GM12878 (cell line): ENCODE results near the gene TK2. TPM values are rescaled to one million over a fixed set of nuclear protein-coding genes. Genes with fewer than 3 reads are reported as not detected.

Experiments used
- polyA plus RNA-seq, 11 experiments: library from polyadenylated mRNA; depleted of rRNA in 4 of 11; unstranded in 6 of 11; stranded (reverse) in 5 of 11; fragments of >200 nt; fragmentation: Nextera tagmentation in 4 of 11; fragmentation: Illumina TruSeq in 1 of 11; extraction: Ambion mirVana in 4 of 11; extraction: Trizol in 1 of 11; gene quantifications; 1 replicate in 1 of 11; 2 replicates in 10 of 11; pipeline versions ENCODE4 v1.2.1 to v1.2.3, GENCODE V29; 2011 to 2016; ENCODE audit warnings: inconsistent platforms in 2 of 11, missing spikeins in 2 of 11, low read depth in 1 of 11
- small RNA-seq: library from RNA; depleted of rRNA; stranded (forward); fragments of <200 nt; gene quantifications from one replicate; pipeline ENCODE3, GENCODE V24; 2014
- total RNA-seq, 4 experiments: library from RNA; depleted of rRNA in 3 of 4; stranded (reverse); fragments of >200 nt in 3 of 4; fragmentation: Illumina TruSeq in 1 of 4; extraction: Trizol in 1 of 4; gene quantifications; 2 replicates each; pipeline versions ENCODE4 v1.2.1 to v1.2.3, GENCODE V29; 2013 to 2021

The TK2 gene
- total and polyA plus RNA-seq, 10 of the 15 experiments (the other 5 are each of a cell fraction or from before 2014, with no cell fraction given) = 1.3 to 12.4 (median 3.0) TPM

Small RNAs within 50 kb of the gene (small RNA-seq; reads per million reads assigned to genes)
- not detected for gene CKLF-CMTM1

Other genes with a start within 250 kb of the TK2 start
Only the 7 nearest of the 8 such genes appear.
- not detected in 2 replicates for gene CDH5, start 183.4 kb downstream of the TK2 start, total RNA-seq (2014; rRNA removed)
- gene CDH5, start 183.4 kb downstream of the TK2 start, total RNA-seq (2014; rRNA removed; fragmentation: Illumina TruSeq; extraction: Trizol) = not detected in 2 replicates
- gene CDH5, start 183.4 kb downstream of the TK2 start, total RNA-seq (2021) = not detected in 2 replicates
- not detected in 2 replicates for gene CDH5, start 183.4 kb downstream of the TK2 start, polyA plus RNA-seq (2011; rRNA removed)
- gene CDH5, start 183.4 kb downstream of the TK2 start, polyA plus RNA-seq (2014; fragmentation: Illumina TruSeq; extraction: Trizol) = not detected in 2 replicates
- not detected for gene CDH5, start 183.4 kb downstream of the TK2 start, polyA plus RNA-seq (2014; fragmentation: Nextera tagmentation; extraction: Ambion mirVana)
- not detected in 2 replicates for gene CDH5, start 183.4 kb downstream of the TK2 start, polyA plus RNA-seq (2014; rRNA removed)
- not detected for gene CDH5, start 183.4 kb downstream of the TK2 start, polyA plus RNA-seq (2016; fragmentation: Nextera tagmentation; extraction: Ambion mirVana)
- not detected in 2 replicates for gene BEAN1, start 122.8 kb downstream of the TK2 start, total RNA-seq (2014; rRNA removed)
- not detected in 2 replicates for gene BEAN1, start 122.8 kb downstream of the TK2 start, total RNA-seq (2014; rRNA removed; fragmentation: Illumina TruSeq; extraction: Trizol)
- not detected in 2 replicates for gene BEAN1, start 122.8 kb downstream of the TK2 start, total RNA-seq (2021)
- not detected in 2 replicates for gene BEAN1, start 122.8 kb downstream of the TK2 start, polyA plus RNA-seq (2011; rRNA removed)
- gene BEAN1, start 122.8 kb downstream of the TK2 start, polyA plus RNA-seq (2014; fragmentation: Illumina TruSeq; extraction: Trizol) = not detected in 2 replicates
- not detected for gene BEAN1, start 122.8 kb downstream of the TK2 start, polyA plus RNA-seq (2014; fragmentation: Nextera tagmentation; extraction: Ambion mirVana)
- gene BEAN1, start 122.8 kb downstream of the TK2 start, polyA plus RNA-seq (2014; rRNA removed) = not detected in 2 replicates
- gene BEAN1, start 122.8 kb downstream of the TK2 start, polyA plus RNA-seq (2016; fragmentation: Nextera tagmentation; extraction: Ambion mirVana) = not detected
- gene CKLF, start 2.5 kb upstream of the TK2 start, total RNA-seq (2014; rRNA removed) = 56.8 and 61.6 TPM in 2 replicates
- gene CKLF, start 2.5 kb upstream of the TK2 start, total RNA-seq (2014; rRNA removed; fragmentation: Illumina TruSeq; extraction: Trizol) = 46.7 and 47.1 TPM in 2 replicates
- 40.1 and 40.8 TPM in 2 replicates for gene CKLF, start 2.5 kb upstream of the TK2 start, total RNA-seq (2021)
- gene CKLF, start 2.5 kb upstream of the TK2 start, polyA plus RNA-seq (2011; rRNA removed) = 117 and 152 TPM in 2 replicates
- 24.0 and 60.0 TPM in 2 replicates for gene CKLF, start 2.5 kb upstream of the TK2 start, polyA plus RNA-seq (2014; fragmentation: Illumina TruSeq; extraction: Trizol)
- 100 to 1,000 TPM; 181 to 193 TPM for gene CKLF, start 2.5 kb upstream of the TK2 start, polyA plus RNA-seq (2014; fragmentation: Nextera tagmentation; extraction: Ambion mirVana)
- 75.6 and 80.0 TPM in 2 replicates for gene CKLF, start 2.5 kb upstream of the TK2 start, polyA plus RNA-seq (2014; rRNA removed)
- 100 to 1,000 TPM; 142 to 143 TPM for gene CKLF, start 2.5 kb upstream of the TK2 start, polyA plus RNA-seq (2016; fragmentation: Nextera tagmentation; extraction: Ambion mirVana)
- 0.60 and 1.8 TPM in 2 replicates for gene CMTM1, start 16.3 kb upstream of the TK2 start, total RNA-seq (2014; rRNA removed)
- gene CMTM1, start 16.3 kb upstream of the TK2 start, total RNA-seq (2014; rRNA removed; fragmentation: Illumina TruSeq; extraction: Trizol) = 0.67 and 0.69 TPM in 2 replicates
- gene CMTM1, start 16.3 kb upstream of the TK2 start, total RNA-seq (2021) = 3.0 TPM in 2 replicates
- gene CMTM1, start 16.3 kb upstream of the TK2 start, polyA plus RNA-seq (2011; rRNA removed) = 0.65 and 1.2 TPM in 2 replicates
- gene CMTM1, start 16.3 kb upstream of the TK2 start, polyA plus RNA-seq (2014; fragmentation: Illumina TruSeq; extraction: Trizol) = 0.09 TPM in 1 of 2 replicates, not detected in the other
- gene CMTM1, start 16.3 kb upstream of the TK2 start, polyA plus RNA-seq (2014; fragmentation: Nextera tagmentation; extraction: Ambion mirVana) = not detected
- gene CMTM1, start 16.3 kb upstream of the TK2 start, polyA plus RNA-seq (2014; rRNA removed) = 1.00 and 1.3 TPM in 2 replicates
- gene CMTM1, start 16.3 kb upstream of the TK2 start, polyA plus RNA-seq (2016; fragmentation: Nextera tagmentation; extraction: Ambion mirVana) = 1 to 10 TPM; 1.6 to 1.7 TPM
- 0.34 TPM in 1 of 2 replicates, not detected in the other for gene CMTM2, start 29.3 kb upstream of the TK2 start, total RNA-seq (2014; rRNA removed)
- gene CMTM2, start 29.3 kb upstream of the TK2 start, total RNA-seq (2014; rRNA removed; fragmentation: Illumina TruSeq; extraction: Trizol) = not detected in 2 replicates
- gene CMTM2, start 29.3 kb upstream of the TK2 start, total RNA-seq (2021) = not detected in 2 replicates
- not detected in 2 replicates for gene CMTM2, start 29.3 kb upstream of the TK2 start, polyA plus RNA-seq (2011; rRNA removed)
- not detected in 2 replicates for gene CMTM2, start 29.3 kb upstream of the TK2 start, polyA plus RNA-seq (2014; fragmentation: Illumina TruSeq; extraction: Trizol)
- not detected for gene CMTM2, start 29.3 kb upstream of the TK2 start, polyA plus RNA-seq (2014; fragmentation: Nextera tagmentation; extraction: Ambion mirVana)
- 0.26 TPM in 1 of 2 replicates, not detected in the other for gene CMTM2, start 29.3 kb upstream of the TK2 start, polyA plus RNA-seq (2014; rRNA removed)
- not detected for gene CMTM2, start 29.3 kb upstream of the TK2 start, polyA plus RNA-seq (2016; fragmentation: Nextera tagmentation; extraction: Ambion mirVana)
- gene CMTM3, start 54.6 kb upstream of the TK2 start, total RNA-seq (2014; rRNA removed) = 11.7 and 12.8 TPM in 2 replicates
- 10.9 and 11.7 TPM in 2 replicates for gene CMTM3, start 54.6 kb upstream of the TK2 start, total RNA-seq (2014; rRNA removed; fragmentation: Illumina TruSeq; extraction: Trizol)
- 31.5 and 35.5 TPM in 2 replicates for gene CMTM3, start 54.6 kb upstream of the TK2 start, total RNA-seq (2021)
- 28.7 and 47.4 TPM in 2 replicates for gene CMTM3, start 54.6 kb upstream of the TK2 start, polyA plus RNA-seq (2011; rRNA removed)
- 16.0 and 25.2 TPM in 2 replicates for gene CMTM3, start 54.6 kb upstream of the TK2 start, polyA plus RNA-seq (2014; fragmentation: Illumina TruSeq; extraction: Trizol)
- gene CMTM3, start 54.6 kb upstream of the TK2 start, polyA plus RNA-seq (2014; fragmentation: Nextera tagmentation; extraction: Ambion mirVana) = 10 to 100 TPM in 1 of 2 experiments, 1 to 10 TPM in 1; 5.4 to 16.0 TPM
- gene CMTM3, start 54.6 kb upstream of the TK2 start, polyA plus RNA-seq (2014; rRNA removed) = 32.0 and 37.1 TPM in 2 replicates
- gene CMTM3, start 54.6 kb upstream of the TK2 start, polyA plus RNA-seq (2016; fragmentation: Nextera tagmentation; extraction: Ambion mirVana) = 10 to 100 TPM; 38.8 to 42.3 TPM
- 0.11 and 0.16 TPM in 2 replicates for gene CMTM4, start 146.6 kb upstream of the TK2 start, total RNA-seq (2014; rRNA removed)
- 0.18 and 0.23 TPM in 2 replicates for gene CMTM4, start 146.6 kb upstream of the TK2 start, total RNA-seq (2014; rRNA removed; fragmentation: Illumina TruSeq; extraction: Trizol)
- 0.21 and 0.53 TPM in 2 replicates for gene CMTM4, start 146.6 kb upstream of the TK2 start, total RNA-seq (2021)
- gene CMTM4, start 146.6 kb upstream of the TK2 start, polyA plus RNA-seq (2011; rRNA removed) = 0.27 and 0.43 TPM in 2 replicates
- gene CMTM4, start 146.6 kb upstream of the TK2 start, polyA plus RNA-seq (2014; fragmentation: Illumina TruSeq; extraction: Trizol) = 0.05 and 0.18 TPM in 2 replicates
- under 1 TPM; 0.02 to 0.08 TPM for gene CMTM4, start 146.6 kb upstream of the TK2 start, polyA plus RNA-seq (2014; fragmentation: Nextera tagmentation; extraction: Ambion mirVana)
- gene CMTM4, start 146.6 kb upstream of the TK2 start, polyA plus RNA-seq (2014; rRNA removed) = 0.10 and 0.13 TPM in 2 replicates
- gene CMTM4, start 146.6 kb upstream of the TK2 start, polyA plus RNA-seq (2016; fragmentation: Nextera tagmentation; extraction: Ambion mirVana) = not detected